GM19043 (cell line): Measurements from ENCODE around the gene ADCYAP1.
A peak's percentile ranks its signal among the peaks of the same experiment; 100 is the strongest.
"Not testable (repeated sequence)": the region's sequence is repeated elsewhere in the genome, so short reads cannot be mapped to it uniquely, and the experiment has no call there.

Source experiments
- ATAC-seq: cut with Tn5 transposase; IDR thresholded peaks from one replicate; pipeline ENCODE4 v1.9.1; 2021; ENCODE audit warnings: low read depth; ENCODE audit not compliant: unreplicated experiment

Gene ADCYAP1

GRCh38 chr18:904218-905090, at the start of gene ADCYAP1:
Gene ADCYAP1 (plus strand): TSS chr18:904871. CDS start chr18:905387, 516 bp downstream.
- no peak for ATAC-seq

- ATAC-seq = no peak
These were observed 46.7 kb upstream of the ADCYAP1 start for GRCh38 chr18:857986-858385.

GRCh38 chr18:864872-865273, 39.8 kb upstream of the ADCYAP1 start:
- peak; percentile 82 for ATAC-seq

GRCh38 chr18:867257-867656, 37.4 kb upstream of the ADCYAP1 start:
- ATAC-seq = no peak

GRCh38 chr18:873426-873825, 31.2 kb upstream of the ADCYAP1 start:
- ATAC-seq = not testable (repeated sequence)

- no peak for ATAC-seq
These were observed 28.8 kb upstream of the ADCYAP1 start for GRCh38 chr18:875912-876311.

GRCh38 chr18:877238-877637, 27.4 kb upstream of the ADCYAP1 start:
- no peak for ATAC-seq

GRCh38 chr18:886076-886475, 18.6 kb upstream of the ADCYAP1 start:
- no peak for ATAC-seq

GRCh38 chr18:887716-888115, 17.0 kb upstream of the ADCYAP1 start:
- no peak for ATAC-seq

GRCh38 chr18:892316-892715, 12.4 kb upstream of the ADCYAP1 start:
- no peak for ATAC-seq

GRCh38 chr18:896315-896714, 8.4 kb upstream of the ADCYAP1 start:
- no peak for ATAC-seq

- no peak for ATAC-seq
These were observed 2.9 kb upstream of the ADCYAP1 start for GRCh38 chr18:901761-902160.

GRCh38 chr18:902229-902628, 2.4 kb upstream of the ADCYAP1 start:
- ATAC-seq = no peak

- ATAC-seq = no peak
These were observed 970 bp upstream of the ADCYAP1 start for GRCh38 chr18:903701-904100.

- no peak for ATAC-seq
These were observed 756 bp downstream of the ADCYAP1 start for GRCh38 chr18:905307-905947.

GRCh38 chr18:905948-906415, 1.3 kb downstream of the ADCYAP1 start:
- no peak for ATAC-seq

GRCh38 chr18:906416-907114, 1.9 kb downstream of the ADCYAP1 start:
- no peak for ATAC-seq

GRCh38 chr18:907115-907884, 2.6 kb downstream of the ADCYAP1 start:
- no peak for ATAC-seq

- ATAC-seq = no peak
These were observed 3.5 kb downstream of the ADCYAP1 start for GRCh38 chr18:907885-908757.
